NCI-H2196 (cell line): Measurements from ENCODE around the gene UMODL1.
A peak's percentile ranks its signal among the peaks of the same experiment; 100 is the strongest.

Experiments used
- DNase-seq: peaks from one replicate; lab custom pipeline; 2025; ENCODE audit not compliant: unreplicated experiment; lab: John Stamatoyannopoulos, UW

Gene UMODL1

GRCh38 chr21:42097274-42097673 lies 26.2 kb downstream of the UMODL1 start:
- no peak for DNase-seq

GRCh38 chr21:42097860-42098454 lies 26.8 kb downstream of the UMODL1 start:
- peak; percentile 77 for DNase-seq

DNA sequence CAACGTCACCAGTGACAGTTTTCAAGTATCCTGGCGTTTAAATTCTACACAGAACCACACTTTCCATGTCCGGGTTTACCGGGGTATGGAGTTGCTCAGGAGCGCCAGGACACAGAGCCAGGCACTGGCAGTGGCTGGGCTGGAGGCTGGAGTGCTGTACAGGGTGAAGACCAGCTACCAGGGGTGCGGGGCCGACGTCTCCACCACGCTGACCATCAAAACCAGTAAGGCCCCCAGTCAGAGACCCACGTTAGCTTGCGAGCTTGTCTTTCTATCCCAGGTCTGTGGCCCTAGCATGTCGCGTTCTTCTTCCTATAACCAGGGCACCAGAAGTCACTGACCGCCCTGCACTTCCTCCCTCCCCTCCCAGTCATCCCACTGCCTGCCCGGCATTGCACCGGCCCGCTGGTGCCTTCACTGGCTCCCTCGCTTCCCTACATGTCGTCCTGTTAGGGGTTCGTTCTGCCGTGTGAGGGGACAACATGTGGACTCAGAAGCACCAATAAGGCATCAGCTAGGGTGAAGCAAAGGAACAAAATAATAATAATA lies 27.9 kb downstream of the UMODL1 start:
- no peak for DNase-seq

DNA sequence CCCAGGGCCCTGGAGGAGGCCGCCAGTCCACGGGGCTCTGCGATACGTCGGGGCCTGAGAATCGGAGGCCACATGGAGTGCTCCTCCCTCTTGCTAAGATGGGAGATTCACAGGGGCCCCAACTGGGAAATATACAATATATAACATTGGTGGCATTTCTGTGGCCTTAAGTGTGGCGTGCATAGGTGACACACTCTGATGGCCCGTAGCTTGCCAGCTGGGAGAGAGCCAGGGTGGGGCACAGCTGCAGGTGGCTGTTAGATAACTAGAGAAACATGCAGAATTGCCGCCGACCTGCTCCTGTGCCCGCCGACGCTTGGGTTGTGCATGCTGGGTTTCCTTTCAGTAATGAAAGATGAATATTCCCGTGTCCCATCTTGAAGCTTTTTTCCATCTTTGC lies 30.1 kb downstream of the UMODL1 start:
- DNase-seq: no peak

GRCh38 chr21:42102076-42102475 lies 31.0 kb downstream of the UMODL1 start:
- DNase-seq: no peak

DNA sequence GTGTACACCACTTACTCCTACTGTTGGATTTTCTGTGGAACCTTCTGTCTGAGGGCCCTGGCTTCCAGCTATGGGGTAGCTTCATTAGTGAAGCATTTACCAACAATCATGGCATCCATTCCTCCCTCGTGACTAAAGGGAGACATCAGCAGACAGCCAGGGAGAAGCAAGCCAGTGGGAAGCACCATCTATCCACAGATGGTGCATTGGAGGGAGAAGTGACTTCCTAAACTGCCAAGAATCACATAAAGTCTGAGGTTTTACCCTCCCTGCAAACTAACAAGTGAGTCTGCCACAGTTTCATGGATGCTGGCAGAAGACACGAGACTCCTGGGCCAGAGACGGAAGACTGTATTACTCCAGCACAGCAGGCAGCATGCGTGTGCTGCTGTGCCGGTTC lies 31.4 kb downstream of the UMODL1 start:
- DNase-seq: no peak

- no peak for DNase-seq
Measured at GRCh38 chr21:42102991-42103390, 31.9 kb downstream of the UMODL1 start.

DNA sequence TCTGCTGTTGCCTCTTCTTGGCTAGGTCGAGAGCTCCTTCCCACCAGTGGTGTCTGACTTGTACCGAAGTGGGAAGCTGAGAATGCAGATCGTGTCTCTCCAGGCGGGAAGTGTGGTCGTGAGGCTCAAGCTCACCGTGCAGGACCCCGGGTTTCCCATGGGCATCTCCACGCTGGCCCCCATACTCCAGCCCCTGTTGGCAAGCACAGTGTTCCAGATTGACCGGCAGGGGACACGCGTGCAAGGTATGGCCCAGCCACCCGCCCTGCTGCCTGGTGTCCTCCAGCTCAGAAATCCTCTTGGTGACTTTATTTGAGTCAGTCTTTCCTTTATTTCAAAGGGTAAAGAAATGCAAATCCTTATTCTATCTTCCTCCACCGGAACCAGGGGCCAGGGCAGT lies 32.7 kb downstream of the UMODL1 start:
- DNase-seq: no peak

DNA sequence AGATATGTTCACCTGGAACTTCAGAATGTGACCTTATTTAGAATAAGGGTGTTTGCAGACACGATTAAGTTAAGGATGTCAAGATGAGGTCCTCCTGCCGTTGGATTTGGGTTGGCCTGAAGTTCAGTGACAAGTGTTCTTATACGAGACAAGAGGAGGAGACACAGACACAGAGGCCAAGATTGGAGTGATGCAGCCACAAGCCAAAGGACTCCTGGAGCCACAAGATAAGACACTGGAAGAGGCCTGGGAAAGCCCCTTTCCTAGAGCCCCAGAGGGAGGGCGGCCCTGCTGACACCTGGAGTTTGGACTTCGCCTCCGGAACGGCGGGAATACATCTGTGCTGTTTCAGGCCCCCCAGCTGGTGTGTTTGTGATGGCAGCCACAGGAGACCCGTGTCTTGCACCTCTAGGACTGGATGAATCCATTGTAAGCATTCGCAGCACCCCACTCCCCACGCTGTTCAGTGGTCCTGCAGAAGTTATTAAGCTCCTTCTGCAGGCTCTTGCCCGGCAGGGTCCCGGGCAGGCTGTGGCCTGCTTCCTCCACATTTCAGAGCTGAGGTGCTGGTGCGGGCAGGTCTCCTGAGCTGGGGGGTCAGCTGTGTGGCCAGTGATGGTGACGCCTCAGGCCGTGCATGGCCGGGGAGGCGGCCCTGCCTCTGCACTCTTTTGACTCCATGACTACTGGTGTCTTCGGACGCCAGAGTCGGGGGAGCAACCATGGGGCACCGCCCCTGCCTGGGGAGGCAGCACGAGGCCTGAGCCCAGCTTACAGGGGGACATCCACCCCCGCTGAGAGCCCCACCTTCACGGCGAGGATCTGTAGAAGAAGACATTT lies 34.6 kb downstream of the UMODL1 start:
- no peak for DNase-seq

GRCh38 chr21:42106425-42106824 lies 35.3 kb downstream of the UMODL1 start:
- no peak for DNase-seq

GRCh38 chr21:42107177-42107880 lies 36.2 kb downstream of the UMODL1 start:
- DNase-seq: no peak

DNA sequence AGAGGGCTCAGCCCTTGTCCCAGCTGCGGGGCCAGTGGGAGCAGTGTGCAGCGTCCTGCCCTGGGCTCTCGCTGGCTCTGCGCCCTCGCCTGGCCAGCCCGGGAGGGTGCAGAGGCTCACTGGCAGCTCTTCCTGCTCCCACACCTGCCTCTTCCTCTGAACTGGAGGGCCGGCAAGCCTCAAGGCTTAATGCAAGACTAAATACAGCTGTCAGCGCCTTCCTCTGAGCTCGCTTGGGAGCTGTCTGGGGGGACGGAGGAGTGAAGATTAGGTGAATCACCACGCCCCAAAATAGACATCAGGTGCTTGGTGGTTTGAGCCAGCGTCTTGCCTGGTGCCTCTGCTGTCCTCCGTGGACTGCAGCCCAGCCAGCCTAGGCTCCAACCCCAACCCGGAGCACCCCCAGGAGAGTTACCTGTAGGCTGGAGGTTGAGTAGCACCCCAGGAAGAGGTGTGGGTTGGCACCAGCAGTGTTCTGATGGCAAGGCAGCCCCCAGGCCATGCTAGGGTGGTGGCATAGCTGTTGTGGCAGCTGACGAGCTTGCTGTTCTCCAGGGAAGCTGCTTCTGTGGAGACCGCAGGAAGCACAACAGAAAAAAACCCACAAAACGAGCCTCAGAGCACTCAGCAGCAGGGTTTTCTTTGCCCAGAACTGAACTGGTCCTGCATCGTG lies 36.9 kb downstream of the UMODL1 start:
- DNase-seq: peak; percentile 83

GRCh38 chr21:42108554-42109340 lies 37.6 kb downstream of the UMODL1 start:
- DNase-seq: no peak

DNA sequence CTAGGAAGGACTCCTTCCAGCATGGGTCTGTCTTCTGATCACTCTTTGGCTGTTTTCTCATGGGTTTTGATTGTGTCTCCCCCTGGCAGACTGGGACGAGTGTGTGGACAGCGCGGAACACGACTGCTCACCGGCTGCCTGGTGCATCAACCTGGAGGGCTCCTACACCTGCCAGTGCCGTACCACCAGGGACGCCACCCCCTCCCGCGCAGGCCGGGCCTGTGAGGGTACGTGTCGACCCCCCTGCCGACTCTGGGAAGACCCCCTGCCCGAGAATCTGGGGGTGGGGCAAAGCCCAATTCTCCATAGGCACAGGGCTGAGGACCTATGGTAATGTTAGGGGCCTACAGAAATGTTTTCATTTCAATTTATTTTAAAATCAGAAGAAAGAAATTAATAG lies 38.4 kb downstream of the UMODL1 start:
- DNase-seq: no peak

DNA sequence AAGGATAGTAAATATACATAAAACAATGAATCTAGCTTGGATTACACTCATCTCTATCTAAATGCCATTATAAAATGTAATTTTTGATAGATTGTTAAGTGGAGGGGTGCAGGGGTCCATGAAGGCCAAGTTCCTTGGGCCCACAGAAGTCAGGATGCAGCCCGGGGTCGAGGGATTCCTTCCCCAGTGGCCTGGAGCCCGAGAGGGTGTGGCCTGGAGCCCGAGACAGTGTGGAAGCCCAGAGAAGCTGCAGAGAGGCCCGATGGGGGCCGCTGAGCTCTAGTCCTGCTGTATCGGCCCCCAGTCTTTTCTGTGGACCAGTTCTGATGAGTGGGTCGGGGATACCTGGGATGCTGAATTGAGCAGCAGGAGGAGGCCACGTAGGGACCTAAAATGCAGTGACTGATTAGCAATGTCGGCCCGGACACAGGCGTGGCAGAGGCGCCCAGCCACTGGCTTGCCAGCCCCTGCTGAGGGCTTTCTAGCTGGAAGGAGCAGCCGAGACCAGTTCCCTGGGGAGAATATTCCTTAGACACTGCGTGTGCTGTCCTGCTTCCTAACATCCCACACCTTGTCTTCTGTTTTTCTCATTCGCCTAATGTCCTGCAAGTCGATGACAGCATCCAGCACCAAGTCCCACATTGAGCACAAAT lies 38.9 kb downstream of the UMODL1 start:
- no peak for DNase-seq

- DNase-seq: no peak
Measured at GRCh38 chr21:42110691-42111469, 39.8 kb downstream of the UMODL1 start.

GRCh38 chr21:42111470-42111743 lies 40.3 kb downstream of the UMODL1 start:
- no peak for DNase-seq

DNA sequence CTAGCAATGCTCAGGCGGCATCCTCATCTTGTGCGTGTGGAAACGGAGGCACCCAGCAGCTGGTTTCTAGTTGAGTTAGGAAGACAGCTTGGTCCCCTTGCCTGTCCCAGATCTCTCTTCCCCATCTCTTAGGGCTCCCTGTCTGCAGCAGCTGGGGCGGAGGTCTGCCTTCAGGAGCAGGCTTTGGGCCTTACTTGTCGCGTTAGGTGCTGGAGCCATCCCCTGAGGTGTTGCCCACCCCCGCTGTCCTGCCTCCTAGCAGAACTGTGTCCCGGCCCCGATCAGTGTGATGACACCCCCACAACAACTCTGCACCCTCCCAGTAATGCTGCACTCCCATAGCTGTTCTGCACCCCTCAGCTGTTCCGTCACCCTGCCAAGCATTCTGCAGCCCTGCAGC lies 40.7 kb downstream of the UMODL1 start:
- no peak for DNase-seq

GRCh38 chr21:42112238-42112637 lies 41.1 kb downstream of the UMODL1 start:
- DNase-seq: no peak
